Activated gamma-delta T cell treated with Interleukin-2 at 50 U/mL for 16 hours (primary cell): ENCODE measurements around the gene CANX.
"Not testable (repeated sequence)": the region's sequence is repeated elsewhere in the genome, so short reads cannot be mapped to it uniquely, and the experiment has no call there.

Experiments
- DNase-seq: peaks from one replicate; pipeline ENCODE4 v3.0.0-alpha.2; 2020

Gene CANX

GRCh38 chr5:179700401-179700918, 1.7 kb downstream of the CANX start:
- DNase-seq = no peak

- DNase-seq = no peak
Measured at GRCh38 chr5:179716286-179716685, 17.5 kb downstream of the CANX start.

- no peak for DNase-seq
Measured at GRCh38 chr5:179720222-179720621, 21.5 kb downstream of the CANX start.

GRCh38 chr5:179724163-179724562, 25.4 kb downstream of the CANX start:
- no peak for DNase-seq

- no peak for DNase-seq
Measured at GRCh38 chr5:179727106-179727505, 28.3 kb downstream of the CANX start.

DNA sequence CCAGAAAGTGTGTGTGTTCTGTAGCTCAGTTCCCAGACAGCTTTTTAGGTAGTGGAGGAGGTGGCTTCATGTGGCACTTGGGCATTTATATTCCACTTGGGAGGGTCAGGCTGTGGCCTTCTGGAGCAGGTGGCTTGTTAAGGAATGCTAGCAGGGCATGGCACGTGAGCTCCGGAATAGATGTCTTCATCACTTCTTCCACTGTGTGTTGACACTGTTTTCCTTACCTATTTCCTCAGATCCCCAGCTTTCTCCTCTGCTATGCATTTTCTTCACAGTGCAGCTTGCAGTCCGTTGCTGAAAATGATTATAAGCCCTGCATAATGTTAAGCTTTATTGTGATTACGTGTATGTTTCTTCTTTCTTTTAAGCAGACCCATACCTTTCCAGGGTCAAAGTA, 30.5 kb downstream of the CANX start:
- DNase-seq = no peak

- DNase-seq = no peak
Measured at GRCh38 chr5:179729727-179730126, 31.0 kb downstream of the CANX start.

DNA sequence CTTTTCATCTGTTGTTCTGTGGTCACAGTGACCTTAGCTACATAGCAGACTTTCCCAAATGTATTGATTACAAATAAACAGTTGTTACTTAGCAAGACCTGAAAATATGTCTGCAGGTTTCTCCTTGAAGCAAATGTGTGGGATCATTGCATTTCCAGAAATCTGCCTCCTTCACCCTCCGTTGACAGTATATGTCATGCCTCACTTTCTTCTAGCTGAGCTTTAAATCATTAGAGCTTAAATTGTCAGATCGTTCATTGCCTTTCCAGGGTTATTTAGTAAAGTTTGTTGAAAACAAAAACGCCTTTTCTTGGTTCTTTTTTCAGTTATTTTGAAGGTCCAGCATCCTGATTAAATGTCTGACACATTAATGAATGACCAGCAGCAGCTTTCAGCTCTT, 31.6 kb downstream of the CANX start:
- DNase-seq = no peak

- no peak for DNase-seq
Measured at GRCh38 chr5:179730852-179731251, 32.1 kb downstream of the CANX start.

DNA sequence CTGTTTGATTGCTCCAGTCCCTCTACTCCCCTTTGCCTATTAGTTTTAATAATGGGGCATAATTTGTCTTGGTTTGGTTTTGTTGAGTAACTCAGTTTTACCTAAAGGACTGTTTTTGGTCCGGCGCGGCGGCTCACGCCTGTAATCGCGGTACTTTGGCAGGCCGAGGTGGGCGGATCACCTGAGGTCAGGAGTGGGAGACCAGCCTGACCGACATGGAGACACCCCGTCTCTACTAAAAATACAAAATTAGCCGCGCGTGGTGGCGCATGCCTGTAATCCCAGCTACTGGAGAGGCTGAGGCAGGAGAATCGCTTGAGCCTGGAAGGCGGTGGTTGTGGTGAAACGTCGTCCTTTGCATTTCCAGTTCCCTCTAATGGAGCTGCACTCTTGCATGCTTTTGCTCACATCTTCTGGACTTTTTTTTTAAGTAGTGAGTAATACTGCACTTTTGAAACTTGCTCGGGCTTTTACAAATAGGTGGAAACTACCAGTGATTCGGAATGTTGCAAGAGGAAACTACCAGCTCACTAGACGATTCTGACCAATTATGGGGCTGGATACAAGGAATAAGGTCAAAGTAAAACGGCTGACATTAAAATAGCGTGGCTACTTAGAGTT, 33.1 kb downstream of the CANX start:
- peak; percentile 5 for DNase-seq

DNA sequence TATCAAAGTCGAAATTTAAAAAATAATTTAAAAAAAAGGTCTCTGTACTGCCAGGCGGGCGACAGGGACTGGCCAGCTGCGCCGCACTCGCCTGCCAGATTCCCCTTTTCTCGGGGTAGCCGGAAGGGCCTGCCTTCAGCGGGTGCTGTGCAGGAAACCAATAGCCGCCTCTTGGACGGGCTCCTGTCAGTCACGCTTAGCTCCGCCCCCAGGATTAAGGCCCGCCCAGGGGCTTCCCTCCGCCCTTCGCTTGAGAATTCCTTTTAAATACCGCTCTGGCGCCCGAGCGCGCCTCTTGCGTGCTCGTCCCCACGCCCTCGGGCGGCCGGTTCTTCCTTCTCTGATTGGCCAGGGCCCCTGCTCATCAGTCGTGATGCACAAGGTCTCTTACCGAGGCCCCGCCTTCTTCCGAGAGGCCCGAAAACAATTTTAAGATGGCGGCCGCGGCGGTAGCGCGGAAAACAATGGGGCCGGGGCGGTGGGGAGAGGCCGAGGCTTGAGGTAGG, 33.7 kb downstream of the CANX start, which contains the start of gene MAML1:
Gene MAML1, plus strand, starts transcription at position 411 of the 506 bp plus-strand sequence. CDS start 291 bp downstream, outside the sequence.
- DNase-seq = peak; percentile 99

DNA sequence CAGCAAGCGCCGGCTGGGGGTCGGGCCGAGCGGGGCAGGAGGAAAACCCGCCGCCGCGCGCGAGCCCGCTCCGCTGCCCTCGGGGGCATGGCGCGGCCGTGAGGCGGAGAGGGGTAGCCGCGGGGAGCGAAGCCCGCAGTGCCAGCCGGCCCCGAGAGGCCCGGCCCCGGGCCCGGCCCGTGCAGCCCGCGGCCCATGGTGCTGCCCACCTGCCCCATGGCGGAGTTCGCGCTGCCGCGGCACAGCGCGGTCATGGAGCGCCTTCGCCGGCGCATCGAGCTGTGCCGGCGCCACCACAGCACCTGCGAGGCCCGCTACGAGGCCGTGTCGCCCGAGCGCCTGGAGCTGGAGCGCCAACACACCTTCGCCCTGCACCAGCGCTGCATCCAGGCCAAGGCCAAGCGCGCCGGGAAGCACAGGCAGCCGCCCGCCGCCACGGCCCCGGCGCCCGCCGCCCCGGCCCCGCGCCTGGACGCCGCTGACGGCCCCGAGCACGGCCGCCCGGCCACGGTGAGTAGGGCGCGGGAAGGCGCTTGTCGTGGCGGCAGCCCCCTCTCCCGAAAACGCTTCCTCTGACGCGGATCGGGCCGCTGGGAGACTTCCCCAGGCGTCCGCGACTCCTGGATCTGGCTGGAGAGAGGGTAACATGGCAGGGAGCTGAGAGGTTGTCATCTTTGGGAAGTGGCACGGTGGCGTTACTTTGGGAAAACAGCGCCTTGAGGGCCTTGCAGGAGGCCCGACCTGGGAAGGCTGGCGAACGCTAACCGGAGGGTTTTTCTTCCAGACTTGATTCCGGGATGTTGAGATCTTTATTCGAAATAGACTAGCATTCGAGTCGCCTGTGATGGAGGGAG, 34.4 kb downstream of the CANX start:
- DNase-seq = peak; percentile 26

DNA sequence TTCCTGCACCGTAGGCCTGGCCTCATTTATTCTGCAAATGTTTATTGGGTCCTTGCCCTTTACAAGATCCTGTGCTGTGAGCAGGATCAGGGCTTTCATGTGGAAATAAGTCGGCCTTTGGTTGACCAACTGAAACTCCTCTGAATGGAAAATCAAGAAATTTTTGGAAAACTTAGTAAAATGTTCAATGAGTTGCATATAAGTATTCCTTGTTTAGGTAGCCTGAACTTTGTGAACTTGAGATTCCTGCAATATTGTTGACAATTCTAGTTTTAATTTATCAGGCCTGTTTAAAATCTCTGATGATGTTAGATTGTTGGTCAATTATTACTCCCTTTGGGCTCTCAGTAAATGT, 35.0 kb downstream of the CANX start:
- DNase-seq = no peak

DNA sequence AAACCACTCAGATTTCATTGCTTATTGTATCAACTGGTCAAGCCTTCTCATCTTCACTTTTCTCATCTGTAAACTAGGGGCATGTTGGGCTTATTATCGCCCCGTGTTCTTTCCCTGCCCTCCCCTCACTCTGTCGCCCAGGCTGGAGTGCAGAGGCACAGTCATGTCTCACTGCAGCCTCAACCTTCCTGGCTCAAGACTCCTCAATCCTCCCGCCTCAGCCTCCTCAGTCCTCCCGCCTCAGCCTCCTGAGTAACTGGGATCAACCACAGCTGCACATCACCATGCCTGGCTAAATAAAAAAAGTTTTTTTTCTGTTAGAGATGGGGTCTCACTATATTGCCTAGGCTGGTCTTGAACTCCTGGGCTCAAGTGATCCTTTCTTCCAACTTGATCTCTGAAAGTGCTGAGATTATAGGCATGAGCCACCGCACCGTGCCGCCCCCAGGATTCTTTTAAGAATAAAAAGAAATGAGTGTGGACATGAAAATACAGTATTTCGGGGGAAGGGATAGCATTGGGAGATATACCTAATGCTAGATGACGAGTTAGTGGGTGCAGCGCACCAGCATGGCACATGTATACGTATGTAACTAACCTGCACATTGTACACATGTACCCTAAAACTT, 35.9 kb downstream of the CANX start:
- DNase-seq = no peak

DNA sequence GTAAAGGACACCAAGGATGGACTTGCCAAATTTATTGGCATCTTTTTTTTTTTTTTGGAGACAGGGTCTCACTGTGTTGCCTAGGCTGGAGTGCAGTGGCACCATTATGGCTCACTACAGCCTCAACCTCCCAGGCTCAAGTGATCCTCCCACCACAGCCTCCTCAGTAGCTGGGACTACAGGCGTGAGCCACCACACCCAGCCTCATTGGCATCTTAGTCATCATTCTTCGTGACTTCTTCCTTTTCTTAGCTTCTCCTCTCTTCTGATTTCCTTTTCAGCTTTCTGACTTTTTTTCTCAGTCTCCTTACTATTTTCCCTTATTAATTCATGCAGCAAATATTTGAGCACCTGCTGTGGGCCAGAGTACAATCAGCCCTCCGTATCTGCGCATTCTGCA, 40.0 kb downstream of the CANX start:
- DNase-seq = no peak

DNA sequence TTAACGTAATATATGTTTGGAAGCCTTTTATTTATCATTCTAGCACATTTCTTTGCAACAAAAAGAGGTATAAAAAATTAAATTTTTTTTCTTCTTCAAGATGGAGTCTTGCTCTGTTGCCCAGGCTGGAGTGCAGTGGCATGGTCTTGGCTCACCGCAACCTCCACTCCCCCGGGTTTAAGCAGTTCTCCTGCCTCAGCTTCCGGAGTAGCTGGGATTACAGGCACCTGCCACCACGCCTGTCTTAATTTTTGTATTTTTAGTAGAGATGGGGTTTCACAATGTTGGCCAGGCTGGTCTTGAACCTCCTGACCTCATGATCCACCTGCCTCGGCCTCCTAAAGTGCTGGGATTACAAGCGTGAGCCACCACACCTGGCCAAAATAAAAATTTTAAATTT, 45.3 kb downstream of the CANX start:
- not testable (repeated sequence) for DNase-seq

DNA sequence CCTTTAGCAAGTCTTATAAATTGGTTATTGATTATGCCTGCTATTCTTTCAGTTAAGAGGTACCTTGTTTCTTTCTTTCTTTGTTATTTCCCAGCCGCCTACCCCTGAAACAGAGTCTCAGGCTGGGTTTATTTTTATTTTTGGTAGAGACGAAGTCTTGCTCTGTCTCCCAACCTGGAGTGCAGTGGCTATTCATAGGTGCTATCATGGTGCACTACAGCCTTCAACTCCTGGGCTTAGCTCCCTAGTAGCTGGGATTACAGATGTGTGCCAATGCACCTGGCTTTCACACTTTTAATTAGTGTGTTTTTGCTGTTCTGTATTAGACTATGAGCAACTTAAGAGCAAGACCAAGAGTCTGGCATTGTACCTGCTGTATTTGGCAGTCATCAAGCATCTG, 48.1 kb downstream of the CANX start:
- DNase-seq = no peak

DNA sequence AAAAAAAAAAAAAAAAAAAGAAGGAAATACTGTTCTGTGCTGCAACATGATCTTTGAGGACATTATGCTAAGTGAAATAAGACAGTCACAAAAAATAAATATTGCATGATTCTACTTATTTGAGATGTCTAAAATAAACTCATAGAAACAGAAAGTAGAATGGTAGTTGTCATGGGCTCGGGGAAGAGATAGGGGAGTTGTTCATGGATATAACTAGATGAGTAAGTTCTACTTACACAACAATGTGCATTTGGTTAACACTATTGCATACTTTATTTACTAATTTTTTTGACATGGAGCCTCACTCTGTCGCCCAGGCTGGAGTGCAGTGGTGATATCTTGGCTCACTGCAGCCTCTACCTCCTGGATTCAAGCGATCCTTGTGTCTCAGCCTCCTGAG, 49.0 kb downstream of the CANX start:
- no peak for DNase-seq

- no peak for DNase-seq
Measured at GRCh38 chr5:179749857-179750508, 51.2 kb downstream of the CANX start.

- no peak for DNase-seq
Measured at GRCh38 chr5:179753971-179754370, 55.2 kb downstream of the CANX start.

DNA sequence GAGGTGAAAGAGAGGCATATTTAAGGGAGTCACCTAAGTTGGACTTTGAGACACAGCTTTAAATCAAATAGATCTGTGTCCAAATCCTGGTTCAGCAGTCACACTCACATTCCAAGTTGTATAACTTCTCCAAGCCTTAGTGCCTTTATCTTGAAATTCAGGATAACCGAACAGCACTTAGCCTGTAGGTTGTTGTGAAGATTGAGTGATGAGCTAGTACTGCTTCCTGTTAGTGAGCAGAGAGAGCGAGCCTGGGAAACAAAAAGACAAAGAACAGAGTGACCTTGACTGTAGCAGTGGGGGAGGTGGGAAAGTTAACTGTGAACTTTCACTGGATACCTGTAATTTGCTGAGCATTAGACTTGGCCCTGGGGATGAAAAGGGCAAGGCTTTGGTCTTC, 56.3 kb downstream of the CANX start:
- no peak for DNase-seq

- DNase-seq = no peak
Measured at GRCh38 chr5:179758955-179759354, 60.2 kb downstream of the CANX start.
